ENCODE measurements around the gene CPE.
"Not testable (repeated sequence)": the region's sequence is repeated elsewhere in the genome, so short reads cannot be mapped to it uniquely, and the experiment has no call there.

The CPE gene

GRCh38 chr4:165378745-165379677, at the start of gene CPE:
TSS of gene CPE (plus strand) at chr4:165379008. CDS start at chr4:165379222, 214 bp downstream.
- DNase-seq, result no peak

GRCh38 chr4:165330071-165330470, 48.7 kb upstream of the CPE start:
- DNase-seq, result no peak

GRCh38 chr4:165330666-165331065, 48.1 kb upstream of the CPE start:
- no peak for DNase-seq

- no peak for DNase-seq
These were observed 47.4 kb upstream of the CPE start for GRCh38 chr4:165331359-165331758.

GRCh38 chr4:165331823-165332222, 47.0 kb upstream of the CPE start:
- no peak for DNase-seq

GRCh38 chr4:165332502-165332901, 46.3 kb upstream of the CPE start:
- no peak for DNase-seq

- no peak for DNase-seq
These were observed 43.6 kb upstream of the CPE start for GRCh38 chr4:165335163-165335703.

GRCh38 chr4:165336743-165337142, 42.1 kb upstream of the CPE start:
- no peak for DNase-seq

- DNase-seq, result not testable (repeated sequence)
These were observed 36.5 kb upstream of the CPE start for GRCh38 chr4:165342340-165342739.

GRCh38 chr4:165343353-165344191, 35.2 kb upstream of the CPE start:
- DNase-seq, result no peak

- DNase-seq, result no peak
These were observed 33.0 kb upstream of the CPE start for GRCh38 chr4:165345666-165346417.

GRCh38 chr4:165347647-165348569, 30.9 kb upstream of the CPE start:
- no peak for DNase-seq

- no peak for DNase-seq
These were observed 27.3 kb upstream of the CPE start for GRCh38 chr4:165351359-165352130.

- no peak for DNase-seq
These were observed 22.9 kb upstream of the CPE start for GRCh38 chr4:165355900-165356300.

- no peak for DNase-seq
These were observed 19.3 kb upstream of the CPE start for GRCh38 chr4:165359506-165359905.

- no peak for DNase-seq
These were observed 18.6 kb upstream of the CPE start for GRCh38 chr4:165360041-165360695.

- DNase-seq, result no peak
These were observed 17.7 kb upstream of the CPE start for GRCh38 chr4:165360985-165361670.

GRCh38 chr4:165361810-165362209, 17.0 kb upstream of the CPE start:
- DNase-seq, result no peak

- DNase-seq, result no peak
These were observed 14.2 kb upstream of the CPE start for GRCh38 chr4:165364452-165365080.
